Urinary bladder (tissue), 4 donors: ENCODE measurements around the gene MED13L. TPM values are rescaled to one million over a fixed set of nuclear protein-coding genes. Genes with fewer than 3 reads are reported as not detected.
"Not testable (repeated sequence)": the region's sequence is repeated elsewhere in the genome, so short reads cannot be mapped to it uniquely, and the experiment has no call there.

ENCODE experiments used
- DNase-seq: peaks from one replicate; pipeline ENCODE4 v3.0.0-alpha.2; 2015; ENCODE audit errors: extremely low spot score
- H3K27ac ChIP-seq: one replicate; pipeline ENCODE4 v1.5.1; 2013; ENCODE audit warnings: low read depth, mild to moderate bottlenecking, moderate library complexity
- H3K36me3 ChIP-seq: one replicate; pipeline ENCODE4 v1.6.1; 2013; ENCODE audit warnings: mild to moderate bottlenecking, moderate library complexity; ENCODE audit not compliant: insufficient read depth
- H3K4me1 ChIP-seq: one replicate; pipeline ENCODE4 v1.6.1; 2013; ENCODE audit warnings: mild to moderate bottlenecking, moderate library complexity; ENCODE audit not compliant: insufficient read depth
- H3K4me3 ChIP-seq: one replicate; pipeline ENCODE4 v1.5.1; 2013; ENCODE audit warnings: low read depth, low read length
- WGBS: extraction: QIAGEN DNeasy Blood & Tissue Kit; methylation state at CpG from one replicate; pipeline ENCODE4 v1.1.7; 2013; 5-methylcytosine and 5-hydroxymethylcytosine counted together
- polyA plus RNA-seq: library from polyadenylated mRNA; stranded (reverse); fragments of 200-250 nt; gene quantifications from one replicate; pipeline ENCODE4 v1.2.3, GENCODE V29; 2013
- total RNA-seq: library from RNA; depleted of rRNA; stranded (reverse); fragments of >200 nt; gene quantifications from one replicate; pipeline ENCODE4 v1.2.3, GENCODE V29; 2014
- donor health status: healthy with polysubstance abuse.
- donor health status: healthy.

The MED13L gene
- total and polyA plus RNA-seq, 2 donors = 41.4 to 273 TPM

DNA sequence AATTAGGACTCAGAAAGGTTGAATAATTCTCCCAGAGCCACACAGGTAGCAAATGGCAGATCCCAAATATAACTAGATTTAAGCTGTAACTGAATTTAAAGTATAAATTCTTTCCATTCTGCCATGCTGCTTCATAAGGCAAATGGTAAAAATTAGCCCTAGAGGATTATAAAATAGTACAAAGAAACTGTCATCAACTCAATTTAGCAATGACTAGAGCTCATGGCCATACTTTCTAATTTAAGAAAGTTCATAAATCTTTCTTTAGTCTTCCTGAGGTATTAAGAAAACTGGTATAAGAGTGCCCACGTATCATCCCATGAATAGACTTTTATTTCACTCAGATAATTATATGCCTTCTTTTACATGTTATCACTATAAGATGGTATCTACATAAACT lies 34.8 kb downstream of the MED13L start:
- H3K4me1 ChIP-seq = peaks cover 6% of the 10 kb centered on the region
- no peak overlapping the region for H3K4me3 ChIP-seq
- WGBS = 82% methylated on average over 1 of the region's 1 CpG
- no peaks in the 10 kb centered on the region for H3K36me3 ChIP-seq
- DNase-seq = no peak
- H3K27ac ChIP-seq = no peak overlapping the region

DNA sequence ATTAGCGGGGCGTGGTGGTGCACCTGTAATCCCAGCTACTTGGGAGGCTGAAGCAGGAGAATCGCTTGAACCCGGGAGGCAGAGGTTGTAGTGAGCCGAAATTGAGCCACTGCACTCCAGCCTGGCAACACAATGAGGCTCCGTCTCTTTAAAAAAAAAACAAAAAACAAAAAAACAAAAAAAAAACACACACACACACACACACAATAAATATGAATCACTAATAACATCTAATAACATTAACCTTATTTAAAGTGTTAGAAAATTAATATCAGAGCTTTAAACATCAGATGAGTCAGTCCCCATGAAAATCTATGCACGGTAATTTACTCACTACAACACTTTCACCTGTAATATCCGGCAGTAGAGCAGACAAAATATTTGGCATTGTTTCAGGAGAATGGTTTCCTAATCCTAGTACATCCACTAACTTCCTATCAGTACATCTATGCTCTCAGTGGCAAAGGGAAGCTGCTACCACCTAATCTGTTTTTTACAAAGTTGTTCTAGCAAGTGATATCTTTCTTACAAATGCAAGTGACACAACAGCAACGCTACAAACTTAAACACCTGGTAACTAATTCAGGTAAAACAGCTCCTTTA lies 36.2 kb downstream of the MED13L start:
- no peak overlapping the region for H3K4me3 ChIP-seq
- H3K4me1 ChIP-seq = peaks cover 6% of the 10 kb centered on the region
- H3K36me3 ChIP-seq = no peaks in the 10 kb centered on the region
- no peak for DNase-seq
- no peak overlapping the region for H3K27ac ChIP-seq
- WGBS = 82% methylated on average over 9 of the region's 9 CpGs

DNA sequence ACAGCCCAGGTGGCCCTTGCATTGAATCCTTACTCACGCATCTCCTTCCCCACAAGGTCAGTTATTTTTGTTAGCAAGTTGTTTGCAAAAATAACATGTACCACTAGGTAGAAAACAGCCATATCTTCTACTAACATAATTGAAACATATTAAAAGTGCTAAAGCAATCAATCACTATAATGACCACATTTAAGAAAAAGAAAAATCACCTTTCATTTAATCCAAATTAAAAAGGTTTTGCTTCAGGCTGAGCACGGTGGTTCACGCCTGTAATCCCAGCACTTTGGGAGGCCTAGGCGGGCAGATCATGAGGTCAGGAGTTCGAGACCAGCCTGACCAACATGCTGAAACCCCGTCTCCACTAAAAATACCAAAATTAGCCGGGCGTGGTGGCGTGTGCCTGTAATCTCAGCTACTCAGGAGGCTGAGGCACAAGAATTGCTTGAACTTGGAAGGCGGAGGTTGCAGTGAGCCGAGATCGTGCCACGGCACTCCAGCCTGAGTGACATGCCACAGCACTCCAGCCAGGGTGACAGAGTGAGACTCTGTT lies 38.8 kb downstream of the MED13L start:
- not testable (repeated sequence) for H3K4me1 ChIP-seq, DNase-seq
- WGBS = 97% methylated on average over 13 of the region's 13 CpGs

DNA sequence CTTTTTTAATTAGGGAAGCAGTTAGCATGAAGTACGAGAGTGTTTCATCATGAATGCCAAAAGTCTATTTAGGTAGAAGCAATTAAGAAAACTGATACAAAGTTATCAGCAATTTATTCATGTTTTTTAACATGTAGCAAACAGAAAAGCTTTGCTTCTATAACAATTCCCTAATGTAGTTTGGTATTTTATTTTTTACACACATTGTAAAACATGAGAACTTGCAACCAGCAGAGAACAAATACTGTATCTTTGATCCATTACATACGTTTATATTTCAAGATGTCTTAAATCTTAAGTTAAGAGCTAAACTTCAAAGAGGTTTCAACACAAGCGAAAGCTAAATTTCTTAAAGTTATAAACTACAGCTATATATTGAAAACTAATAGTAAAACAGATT lies 39.3 kb downstream of the MED13L start:
- DNase-seq = no peak
- Histone ChIP-seq H3K4me1 (no peaks in the 10 kb centered on the region), H3K4me3 (no peak overlapping the region), H3K36me3 (no peaks in the 10 kb centered on the region), H3K27ac (no peak overlapping the region)
- WGBS = 80% methylated on average over 3 of the region's 3 CpGs

More for the DNA sequence above, 38.8 kb downstream of the MED13L start:
- H3K36me3 ChIP-seq, H3K4me3 ChIP-seq, H3K27ac ChIP-seq: not testable (repeated sequence)

DNA sequence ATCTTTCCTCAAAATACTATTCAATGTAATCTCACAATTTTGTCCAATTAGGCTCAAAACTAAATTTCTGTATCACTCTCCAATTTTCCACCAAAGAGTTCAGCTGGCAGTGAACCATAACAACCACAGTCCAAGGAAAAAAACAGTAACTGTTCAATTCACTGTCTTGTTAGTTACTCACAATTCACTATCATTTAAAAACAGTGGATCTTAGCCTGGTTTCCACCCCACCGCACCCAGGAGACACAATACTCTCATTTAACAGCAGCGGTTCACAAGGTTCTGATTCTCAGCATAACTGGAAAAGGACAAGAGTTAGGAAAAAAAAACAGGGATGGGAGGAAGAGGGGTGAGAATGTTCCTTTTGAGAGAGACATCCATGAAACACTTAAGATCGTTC lies 40.5 kb downstream of the MED13L start:
- Histone ChIP-seq H3K4me3 (no peak overlapping the region), H3K4me1 (no peaks in the 10 kb centered on the region), H3K27ac (no peak overlapping the region), H3K36me3 (no peaks in the 10 kb centered on the region)
- no peak for DNase-seq
- 69% methylated on average over 3 of the region's 3 CpGs for WGBS

DNA sequence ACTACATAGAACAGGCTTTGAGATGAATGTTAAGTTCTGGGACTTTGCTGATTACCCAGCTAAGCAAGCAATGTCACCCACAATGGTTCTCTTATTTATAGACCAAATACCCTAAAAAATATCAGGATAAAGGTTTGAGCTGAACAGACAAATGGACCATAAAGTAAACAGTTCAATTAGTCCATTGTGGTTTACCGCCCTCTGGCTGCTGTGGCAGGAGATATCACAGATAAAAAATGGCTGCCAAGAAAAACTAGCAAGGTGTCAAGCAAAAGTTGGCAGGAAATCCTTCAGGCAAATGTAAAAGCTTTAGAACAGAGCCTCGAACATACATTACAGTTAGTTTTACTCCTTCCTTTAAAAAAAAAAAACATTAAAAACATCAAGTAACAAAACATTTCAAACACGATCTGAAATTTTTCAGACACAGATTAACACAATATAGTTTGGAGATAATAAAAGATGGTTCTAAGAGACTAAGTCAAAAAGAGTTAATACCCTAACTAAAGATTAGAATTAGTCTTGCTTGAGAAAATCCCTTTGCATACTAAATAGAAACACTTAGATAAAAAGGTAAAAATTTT lies 41.3 kb downstream of the MED13L start:
- no peak for DNase-seq
- WGBS = 18% methylated on average over 3 of the region's 3 CpGs
- H3K4me1 ChIP-seq = no peaks in the 10 kb centered on the region

DNA sequence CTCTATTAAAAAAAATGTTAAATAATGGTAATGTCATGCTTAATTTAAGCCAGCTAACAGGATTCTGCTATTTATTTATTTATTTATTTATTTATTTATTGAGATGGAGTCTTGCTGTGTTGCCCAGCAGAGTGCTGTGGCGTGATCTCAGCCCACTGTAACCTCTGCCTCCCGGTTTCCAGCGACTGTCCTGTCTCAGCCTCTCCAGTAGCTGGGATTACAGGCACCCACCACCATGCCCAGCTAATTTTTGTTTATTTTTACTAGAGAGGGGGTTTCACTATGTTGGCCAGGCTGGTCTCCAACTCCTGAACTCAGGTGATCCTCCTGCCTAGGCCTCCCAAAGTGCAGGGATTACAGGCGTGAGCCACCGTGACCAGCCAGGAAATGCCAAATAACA lies 43.3 kb downstream of the MED13L start:
- H3K27ac ChIP-seq, DNase-seq, H3K36me3 ChIP-seq, H3K4me3 ChIP-seq, H3K4me1 ChIP-seq: not testable (repeated sequence)
- WGBS = 98% methylated on average over 5 of the region's 5 CpGs

More for the DNA sequence above, 41.3 kb downstream of the MED13L start:
- Histone ChIP-seq H3K4me3 (no peak overlapping the region), H3K36me3 (no peaks in the 10 kb centered on the region), H3K27ac (no peak overlapping the region)

DNA sequence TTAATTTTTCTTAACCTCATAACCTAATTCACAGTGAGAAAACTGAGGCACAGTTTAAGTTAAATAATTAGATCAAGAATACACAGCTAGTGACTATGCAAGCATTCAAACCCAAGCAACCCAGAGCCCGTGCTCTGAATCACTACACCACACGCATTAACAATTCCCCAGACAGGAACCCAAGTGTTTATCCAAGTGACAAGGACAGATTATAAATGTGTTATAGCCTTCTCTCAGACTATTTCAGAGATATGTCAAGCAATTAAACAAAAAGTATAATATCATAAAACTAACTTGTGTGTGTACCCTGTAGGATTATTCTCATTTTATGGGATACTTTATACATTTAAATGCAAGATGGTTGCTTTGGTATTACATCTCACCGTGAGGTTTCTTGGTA lies 43.8 kb downstream of the MED13L start:
- H3K4me1 ChIP-seq = no peaks in the 10 kb centered on the region
- H3K36me3 ChIP-seq = no peaks in the 10 kb centered on the region
- H3K4me3 ChIP-seq = no peak overlapping the region
- no peak overlapping the region for H3K27ac ChIP-seq
- WGBS = 94% methylated on average over 3 of the region's 3 CpGs
- no peak for DNase-seq

DNA sequence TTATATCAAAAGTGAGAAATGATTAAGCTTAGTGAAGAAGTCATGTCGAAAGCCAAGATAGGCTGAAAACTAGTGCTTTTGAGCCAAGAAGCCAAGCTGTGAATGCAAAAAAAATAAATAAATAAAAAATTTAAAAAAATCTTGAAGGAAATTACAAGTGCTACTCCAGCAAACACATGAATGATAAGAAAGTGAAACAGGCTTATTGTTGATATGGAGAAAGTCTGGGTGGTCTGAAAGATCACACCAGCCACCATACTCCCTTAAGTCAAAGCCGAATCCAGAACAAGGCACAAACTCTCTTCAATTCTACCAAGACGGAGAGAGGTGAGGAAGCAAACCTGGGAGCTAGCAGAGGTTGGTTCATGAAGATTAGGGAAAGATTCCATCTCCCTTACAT lies 49.7 kb downstream of the MED13L start:
- H3K27ac ChIP-seq = no peak overlapping the region
- H3K4me3 ChIP-seq = no peak overlapping the region
- DNase-seq = no peak
- H3K4me1 ChIP-seq = no peaks in the 10 kb centered on the region
- peaks cover 2% of the 10 kb centered on the region for H3K36me3 ChIP-seq
- WGBS = 96% methylated on average over 3 of the region's 3 CpGs

DNA sequence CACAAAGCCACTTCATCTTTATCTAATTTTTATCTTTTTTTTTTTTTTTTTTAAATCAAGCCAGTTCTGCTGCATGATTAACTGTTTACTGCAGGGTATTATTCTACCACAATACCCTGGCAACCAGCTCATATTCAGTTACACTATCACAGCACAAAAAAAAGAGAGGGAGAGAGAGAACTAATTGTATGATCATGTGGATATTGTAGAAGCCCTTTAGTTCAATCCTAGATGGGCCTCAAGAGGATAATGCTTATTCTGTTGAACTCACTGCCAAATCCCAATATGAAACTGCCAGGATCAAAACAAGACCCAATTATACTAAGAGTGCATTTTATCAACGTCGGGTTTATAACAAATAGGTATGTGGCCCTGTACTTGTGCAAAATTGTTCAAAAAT lies 51.5 kb downstream of the MED13L start:
- Histone ChIP-seq H3K4me1 (no peaks in the 10 kb centered on the region), H3K4me3 (no peak overlapping the region), H3K27ac (no peak overlapping the region), H3K36me3 (peaks cover 2% of the 10 kb centered on the region)
- WGBS = 74% methylated on average over 2 of the region's 2 CpGs
- DNase-seq = no peak

DNA sequence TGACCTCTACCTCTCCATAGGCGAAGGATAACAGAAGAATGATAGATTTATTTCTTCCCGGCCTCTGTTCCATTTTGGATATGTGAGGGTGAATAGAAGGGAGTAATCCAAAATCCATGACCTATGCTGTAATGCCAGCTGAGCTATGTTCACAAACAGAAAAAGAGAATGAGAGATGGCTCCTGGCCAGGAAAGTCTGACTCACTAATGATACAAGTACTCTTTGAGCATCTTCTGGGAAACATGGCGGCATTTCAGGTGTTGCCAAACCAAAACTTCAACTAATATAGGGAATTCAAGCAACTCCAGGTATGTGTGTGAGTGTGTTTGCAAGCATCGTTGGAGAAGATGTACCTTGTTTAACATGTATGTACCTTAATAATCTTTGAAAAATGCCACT lies 55.1 kb downstream of the MED13L start:
- WGBS = 69% methylated on average over 4 of the region's 4 CpGs
- H3K27ac ChIP-seq = no peak overlapping the region
- no peaks in the 10 kb centered on the region for H3K4me1 ChIP-seq
- H3K4me3 ChIP-seq = no peak overlapping the region
- DNase-seq = no peak
- peaks cover 2% of the 10 kb centered on the region for H3K36me3 ChIP-seq

DNA sequence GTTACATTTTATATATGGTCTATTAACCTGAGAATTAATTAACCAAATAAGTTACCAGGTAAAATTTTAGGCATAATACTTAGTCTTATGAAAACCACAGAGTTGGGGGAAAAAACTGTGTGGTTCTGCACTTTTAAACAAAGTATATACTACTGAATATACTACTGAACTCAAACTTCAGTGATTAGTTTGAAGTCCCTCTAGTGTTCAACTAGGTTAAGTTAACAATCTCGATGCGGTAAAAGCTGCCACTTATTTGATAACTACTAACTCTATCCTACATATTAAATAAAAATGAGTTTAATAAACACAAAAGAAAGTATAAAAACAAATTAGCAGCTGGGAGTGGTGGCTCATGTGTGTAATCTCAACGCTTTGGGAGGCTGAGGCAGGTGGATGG lies 56.7 kb downstream of the MED13L start:
- Histone ChIP-seq H3K36me3 (peaks cover 2% of the 10 kb centered on the region), H3K4me1 (no peaks in the 10 kb centered on the region), H3K4me3 (no peak overlapping the region), H3K27ac (no peak overlapping the region)
- DNase-seq = no peak
- WGBS = 99% methylated on average over 3 of the region's 3 CpGs

DNA sequence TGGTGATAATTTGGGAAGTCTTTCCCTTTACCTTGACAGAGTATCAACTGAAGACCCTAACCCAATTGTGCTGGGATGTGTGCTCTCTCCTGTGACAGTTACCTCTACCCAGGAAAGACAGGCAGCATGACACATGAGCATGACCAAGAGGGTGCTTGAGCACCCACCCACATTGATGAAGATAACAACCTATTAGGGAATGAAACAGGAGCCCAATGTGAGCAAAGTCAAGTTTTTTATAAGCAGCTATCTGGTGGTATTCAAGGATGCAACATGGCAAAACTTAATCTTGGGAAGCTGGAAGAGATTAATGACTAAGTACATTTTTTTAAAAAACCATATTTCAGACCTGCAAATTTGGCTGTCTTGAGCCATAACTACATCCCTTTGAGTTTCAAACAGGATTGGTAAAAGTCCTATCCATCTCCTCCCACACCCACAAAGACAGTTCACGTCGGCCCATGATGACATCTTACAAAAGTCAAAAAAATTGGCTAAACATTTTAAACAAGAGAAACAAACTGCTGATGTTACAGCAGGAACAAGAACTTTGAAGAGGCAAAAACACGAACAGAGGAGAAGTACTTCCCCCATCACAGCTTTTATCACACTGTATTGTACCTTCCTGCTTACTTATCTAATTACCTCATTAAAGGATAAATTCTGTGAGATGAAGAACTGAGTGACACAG lies 60.3 kb downstream of the MED13L start:
- Histone ChIP-seq H3K36me3 (no peaks in the 10 kb centered on the region), H3K27ac (no peak overlapping the region), H3K4me1 (no peaks in the 10 kb centered on the region), H3K4me3 (no peak overlapping the region)
- WGBS = 67% methylated on average over 3 of the region's 3 CpGs
- no peak for DNase-seq
